GM12878 (cell line): ENCODE measurements around the gene PTS. TPM values are rescaled to one million over a fixed set of nuclear protein-coding genes. Genes with fewer than 3 reads are reported as not detected.

Experiments
- ATAC-seq: fragments of 200-7000 bp; cut with Tn5 transposase; 3 replicates; pipeline ENCODE4 v1.9.1; 2020; ENCODE audit warnings: mild to moderate bottlenecking, moderate library complexity
- BruUV-seq: library from RNA; stranded (reverse); fragments of 400-500 nt; replicated peaks from 2 replicates; lab custom pipeline; 2021; lab: Mats Ljungman, UMichigan
- CTCF ChIA-PET: fragments of 300-600 bp; sonication (Branson Sonifier 250); formaldehyde crosslinking; extraction: SDS; loops from one replicate; lab custom pipeline; 2021; ENCODE audit warnings: inconsistent platforms; lab: Yijun Ruan, JAX
- POLR2A ChIA-PET: fragments of 350-600 bp; formaldehyde crosslinking; extraction: SDS; loops from one replicate; lab custom pipeline; 2021; ENCODE audit warnings: inconsistent platforms; lab: Charles Lee
- RAD21 ChIA-PET: fragments of 300-600 bp; sonication (Branson Sonifier 250); formaldehyde crosslinking; loops from one replicate; lab custom pipeline; 2023; ENCODE audit warnings: antibody characterized with exemption; ENCODE audit not compliant: unreplicated experiment; lab: Charles Lee
- SMC1A ChIA-PET: fragments of 300-600 bp; sonication (Branson Sonifier 250); formaldehyde crosslinking; loops from one replicate; lab custom pipeline; 2023; ENCODE audit not compliant: unreplicated experiment, uncharacterized antibody; lab: Charles Lee
- DNase-seq: peaks from one replicate; pipeline ENCODE4 v3.0.0-alpha.2; 2011; ENCODE audit warnings: low read depth, low spot score
- FAIRE-seq: peaks from 3 replicates; lab custom pipeline; 2011; peaks lifted over from hg19 to GRCh38; lab: Jason Lieb, UNC
- H2AFZ ChIP-seq: 2 replicates; pipeline ENCODE4 v1.6.0; 2011; ENCODE audit warnings: low read depth, low read length, control low read depth; ENCODE audit not compliant: control insufficient read depth
- H3K27ac ChIP-seq: 2 replicates; pipeline ENCODE4 v1.5.1; 2011; ENCODE audit warnings: control low read depth; ENCODE audit not compliant: control insufficient read depth, insufficient read depth
- H3K27me3 ChIP-seq, 2 experiments: replicated peaks in 1 of 2; 2 replicates each; pipeline versions ENCODE4 v1.6.0 to v1.6.1; 2011; ENCODE audit warnings: low read length in 1 of 2; ENCODE audit not compliant: control insufficient read depth in 2 of 2, insufficient read depth in 2 of 2
- H3K36me3 ChIP-seq, 2 experiments: 2 replicates each; pipeline ENCODE4 v1.5.1; 2011; ENCODE audit warnings: low read length in 1 of 2; ENCODE audit not compliant: control insufficient read depth in 2 of 2, insufficient read depth in 2 of 2
- H3K4me1 ChIP-seq: 2 replicates; pipeline ENCODE4 v1.6.1; 2011; ENCODE audit warnings: mild to moderate bottlenecking, low read length, moderate library complexity, mixed read lengths; ENCODE audit not compliant: control insufficient read depth, insufficient read depth
- H3K4me2 ChIP-seq: 2 replicates; pipeline ENCODE4 v1.6.0; 2011; ENCODE audit warnings: control low read depth; ENCODE audit not compliant: control insufficient read depth, insufficient read depth
- H3K4me3 ChIP-seq: fragments of 200-600 bp; sonication (generic); 2 replicates; pipeline ENCODE4 v1.5.1; 2016
- H3K79me2 ChIP-seq: 2 replicates; pipeline ENCODE4 v1.6.0; 2011; ENCODE audit warnings: low read length; ENCODE audit not compliant: control insufficient read depth, insufficient read depth
- H3K9ac ChIP-seq: 2 replicates; pipeline ENCODE4 v1.8.0; 2011; ENCODE audit warnings: low read length, control low read depth, mixed read lengths; ENCODE audit not compliant: control insufficient read depth, insufficient read depth
- H3K9me3 ChIP-seq: replicated peaks from 3 replicates; pipeline ENCODE4 v1.5.1; 2011; ENCODE audit warnings: mild to moderate bottlenecking, low read length; ENCODE audit not compliant: control insufficient read depth, insufficient read depth
- H4K20me1 ChIP-seq: 2 replicates; pipeline ENCODE4 v1.6.0; 2011; ENCODE audit not compliant: control insufficient read depth, insufficient read depth
- EP300 ChIP-seq, 2 experiments: fragments of 150-350 bp in 1 of 2; IDR thresholded peaks; 2 replicates each; pipeline ENCODE4 v1.6.1; 2011 to 2012; ENCODE audit warnings: low read depth in 2 of 2, low read length in 2 of 2, borderline replicate concordance in 1 of 2, improper control_type of control experiment in 1 of 2, inconsistent platforms in 1 of 2; ENCODE audit not compliant: control insufficient read depth in 1 of 2
- KLF5 ChIP-seq: fragments of 450-650 bp; IDR thresholded peaks from 2 replicates; pipeline ENCODE4 v1.6.1; 2014; ENCODE audit warnings: mild to moderate bottlenecking; ENCODE audit not compliant: partially characterized antibody
- MLLT1 ChIP-seq: fragments of 450-650 bp; IDR thresholded peaks from 2 replicates; pipeline ENCODE4 v1.6.1; 2016; ENCODE audit warnings: mild to moderate bottlenecking
- MYC ChIP-seq: IDR thresholded peaks from 2 replicates; pipeline ENCODE4 v1.6.1; 2011; ENCODE audit warnings: mild to moderate bottlenecking, low read length, moderate library complexity, inconsistent platforms; ENCODE audit not compliant: insufficient read depth, insufficient replicate concordance, insufficient read length, severe bottlenecking
- NR2C1 ChIP-seq: fragments of 450-650 bp; IDR thresholded peaks from 2 replicates; pipeline ENCODE4 v1.6.1; 2017; ENCODE audit warnings: antibody characterized with exemption, mild to moderate bottlenecking, moderate library complexity
- POLR2A ChIP-seq: IDR thresholded peaks from 2 replicates; pipeline ENCODE4 v1.6.1; 2011; ENCODE audit warnings: low read depth, mild to moderate bottlenecking, low read length
- PRDM15 ChIP-seq: fragments of 450-650 bp; formaldehyde crosslinking; IDR thresholded peaks from 2 replicates; pipeline ENCODE4 v1.4.0; 2020; ENCODE audit warnings: mild to moderate bottlenecking, moderate library complexity
- RAD21 ChIP-seq: IDR thresholded peaks from 2 replicates; pipeline ENCODE4 v1.6.1; 2011; ENCODE audit warnings: mild to moderate bottlenecking, low read depth, low read length, moderate library complexity; ENCODE audit not compliant: insufficient read depth
- SMAD1 ChIP-seq: fragments of 450-650 bp; IDR thresholded peaks from 2 replicates; pipeline ENCODE4 v1.6.1; 2018; ENCODE audit warnings: mild to moderate bottlenecking, low read depth; ENCODE audit not compliant: partially characterized antibody
- SMAD5 ChIP-seq: IDR thresholded peaks from 2 replicates; pipeline ENCODE4 v1.6.1; 2016; ENCODE audit warnings: antibody characterized with exemption, low read depth
- SMARCA5 ChIP-seq: fragments of 450-650 bp; IDR thresholded peaks from 2 replicates; pipeline ENCODE4 v1.6.1; 2017; ENCODE audit warnings: mild to moderate bottlenecking
- SREBF1 ChIP-seq: IDR thresholded peaks from 2 replicates; pipeline ENCODE4 v1.6.1; 2012; ENCODE audit warnings: mild to moderate bottlenecking, low read length
- SREBF2 ChIP-seq: IDR thresholded peaks from 2 replicates; pipeline ENCODE4 v1.6.1; 2012; ENCODE audit warnings: mild to moderate bottlenecking, low read length
- TBL1XR1 ChIP-seq: IDR thresholded peaks from 2 replicates; pipeline ENCODE4 v1.6.1; 2012; ENCODE audit warnings: low read depth, low read length, improper control_type of control experiment
- in situ Hi-C: fragments of 300-500 bp; cut with MboI; formaldehyde crosslinking; loops from 9 replicates; pipeline ENCODE4 v1.14.3; 2018; ENCODE audit warnings: mixed read lengths
- intact Hi-C: fragments of 100-400 bp; cut with micrococcal nuclease; formaldehyde crosslinking; loops from one replicate; pipeline ENCODE4 v1.14.2; 2022; ENCODE audit not compliant: unreplicated experiment
- polyA plus RNA-seq, 11 experiments: library from polyadenylated mRNA; depleted of rRNA in 4 of 11; unstranded in 6 of 11; stranded (reverse) in 5 of 11; fragments of >200 nt; fragmentation: Nextera tagmentation in 4 of 11; fragmentation: Illumina TruSeq in 1 of 11; extraction: Ambion mirVana in 4 of 11; extraction: Trizol in 1 of 11; gene quantifications; 1 replicate in 1 of 11; 2 replicates in 10 of 11; pipeline versions ENCODE4 v1.2.1 to v1.2.3, GENCODE V29; 2011 to 2016; ENCODE audit warnings: inconsistent platforms in 2 of 11, missing spikeins in 2 of 11, low read depth in 1 of 11
- total RNA-seq, 4 experiments: library from RNA; depleted of rRNA in 3 of 4; stranded (reverse); fragments of >200 nt in 3 of 4; fragmentation: Illumina TruSeq in 1 of 4; extraction: Trizol in 1 of 4; gene quantifications; 2 replicates each; pipeline versions ENCODE4 v1.2.1 to v1.2.3, GENCODE V29; 2013 to 2021

Gene PTS
- total and polyA plus RNA-seq, 10 of the 15 experiments (the other 5 are each of a cell fraction or from before 2014, with no cell fraction given), result 11.7 to 47.6 (median 15.5) TPM

- H4K20me1 ChIP-seq, result no peaks in the 10 kb centered on the region
- H3K4me3 ChIP-seq, result no peak overlapping the region
- SMC1A ChIA-PET, result no interaction called here
- no peak overlapping the region for H2AFZ ChIP-seq
- no peak for DNase-seq
- H3K27me3 ChIP-seq, result no peaks in the 10 kb centered on the region
- no peak for ATAC-seq
- no TSS peak for BruUV-seq
- no peak for FAIRE-seq
- no peaks in the 10 kb centered on the region for H3K4me1 ChIP-seq
- RAD21 ChIA-PET, result no interaction called here
- TF ChIP-seq POLR2A (no peak), SMAD1 (no peak), MLLT1 (no peak), SREBF2 (no peak), TBL1XR1 (no peak), SREBF1 (no peak), KLF5 (no peak), SMARCA5 (no peak), NR2C1 (no peak), PRDM15 (CRISPR knock-in tag) (no peak), RAD21 (no peak), MYC (no peak), EP300 (IDR thresholded peaks at IDR 0.05; ENCODE audit: borderline replicate concordance in 1 of 2, control insufficient read depth in 1 of 2, low read depth in 2 of 2, low read length in 2 of 2) (no peak), SMAD5 (no peak)
- TF ChIP-seq, all 136 proteins: peak for 0
- Histone ChIP-seq H3K9ac (no peak overlapping the region), H3K27ac (no peak overlapping the region), H3K9me3 (no peaks in the 10 kb centered on the region), H3K36me3 (no peaks in the 10 kb centered on the region), H3K79me2 (no peaks in the 10 kb centered on the region), H3K4me2 (no peak overlapping the region)
- intact Hi-C loops (loop anchor here (10.0 kb wide), 1 partner anchor 1322 kb away; no protein-coding TSS in a partner anchor), in situ Hi-C loops (no loop called here)
- POLR2A ChIA-PET, result no interaction called here
- CTCF ChIA-PET, result interaction anchor here (1.3 to 1.6 kb wide), 2 partner anchors 67 to 1077 kb away, joined by 3 to 12 read pairs; no protein-coding TSS in a partner anchor
Observed at GRCh38 chr11:112212710-112213109, 13.5 kb upstream of the PTS start.
